Kidney capillary endothelial cell (primary cell): ENCODE measurements around the gene CDK5RAP2.
"Not testable (repeated sequence)": the region's sequence is repeated elsewhere in the genome, so short reads cannot be mapped to it uniquely, and the experiment has no call there.

Experiments
- DNase-seq: peaks from one replicate; pipeline ENCODE4 v3.0.0-alpha.2; 2018; ENCODE audit warnings: low spot score

Gene CDK5RAP2

DNA sequence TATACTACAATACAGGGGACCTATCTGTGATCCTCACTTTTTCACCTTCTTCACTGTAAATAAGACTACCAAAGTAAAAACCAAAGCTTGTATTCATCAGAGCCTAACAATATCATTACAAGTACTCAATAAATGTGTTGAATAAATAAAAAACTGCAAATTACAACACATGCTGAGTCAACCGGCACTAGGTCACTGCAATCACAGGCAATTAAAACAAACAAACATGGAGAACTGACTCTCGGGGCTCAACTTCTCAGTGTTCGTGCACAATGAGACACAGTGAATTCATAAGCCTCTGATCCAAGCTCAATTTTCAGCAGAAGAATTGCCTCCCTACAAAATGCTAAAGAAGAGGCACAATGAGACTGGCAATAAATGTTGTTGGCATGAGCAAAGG lies 69.2 kb downstream of the CDK5RAP2 start:
- no peak for DNase-seq

DNA sequence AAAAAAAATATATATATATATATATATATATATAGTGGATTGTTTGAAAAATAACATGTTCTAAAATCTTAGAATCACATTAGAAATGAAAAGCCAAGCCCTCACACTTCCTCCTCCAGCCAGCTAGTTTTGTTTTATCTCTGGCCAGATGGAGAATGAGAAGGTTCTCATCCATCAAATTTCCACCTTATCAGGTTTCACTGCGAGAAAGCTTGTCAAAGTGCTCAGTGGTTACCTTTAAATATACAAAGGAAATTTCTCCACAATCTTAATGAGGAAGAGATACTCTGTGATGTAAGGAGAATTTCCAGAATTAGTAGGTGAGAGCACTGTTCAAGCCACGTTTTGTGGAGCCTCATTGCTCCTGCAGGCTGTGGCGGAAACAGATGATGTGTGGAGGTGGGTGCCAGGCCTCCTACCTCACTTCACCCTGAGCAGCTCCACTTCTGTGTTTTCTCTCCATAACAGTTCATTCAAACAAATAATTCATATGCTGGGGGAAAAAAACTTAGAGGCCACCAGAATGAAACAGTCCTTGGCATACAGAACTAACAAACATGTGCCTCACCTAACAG lies 71.9 kb downstream of the CDK5RAP2 start:
- no peak for DNase-seq

DNA sequence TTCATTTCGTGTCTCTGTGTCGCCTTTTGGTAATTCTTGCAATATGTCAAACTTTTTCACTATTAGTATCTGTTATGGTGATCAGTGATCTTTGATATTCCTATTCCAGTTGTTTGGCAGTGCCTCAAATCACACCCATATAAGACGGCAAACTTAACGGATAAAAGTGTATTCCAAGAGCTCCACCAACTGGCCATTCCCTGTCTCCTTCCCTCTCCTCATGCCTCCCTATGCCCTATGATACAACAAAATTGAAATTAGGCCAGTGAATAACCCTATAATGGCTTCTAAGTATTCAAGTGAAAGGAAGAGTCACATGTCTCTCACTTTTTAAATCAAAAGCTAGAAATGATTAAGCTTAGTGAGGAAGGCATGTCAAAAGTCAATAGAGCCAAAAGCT lies 74.8 kb downstream of the CDK5RAP2 start:
- no peak for DNase-seq

- DNase-seq = no peak
Observed at GRCh38 chr9:120500733-120501132, 79.2 kb downstream of the CDK5RAP2 start.

GRCh38 chr9:120497865-120498264 lies 82.1 kb downstream of the CDK5RAP2 start:
- DNase-seq = not testable (repeated sequence)

- not testable (repeated sequence) for DNase-seq
Observed at GRCh38 chr9:120496438-120496837, 83.5 kb downstream of the CDK5RAP2 start.

DNA sequence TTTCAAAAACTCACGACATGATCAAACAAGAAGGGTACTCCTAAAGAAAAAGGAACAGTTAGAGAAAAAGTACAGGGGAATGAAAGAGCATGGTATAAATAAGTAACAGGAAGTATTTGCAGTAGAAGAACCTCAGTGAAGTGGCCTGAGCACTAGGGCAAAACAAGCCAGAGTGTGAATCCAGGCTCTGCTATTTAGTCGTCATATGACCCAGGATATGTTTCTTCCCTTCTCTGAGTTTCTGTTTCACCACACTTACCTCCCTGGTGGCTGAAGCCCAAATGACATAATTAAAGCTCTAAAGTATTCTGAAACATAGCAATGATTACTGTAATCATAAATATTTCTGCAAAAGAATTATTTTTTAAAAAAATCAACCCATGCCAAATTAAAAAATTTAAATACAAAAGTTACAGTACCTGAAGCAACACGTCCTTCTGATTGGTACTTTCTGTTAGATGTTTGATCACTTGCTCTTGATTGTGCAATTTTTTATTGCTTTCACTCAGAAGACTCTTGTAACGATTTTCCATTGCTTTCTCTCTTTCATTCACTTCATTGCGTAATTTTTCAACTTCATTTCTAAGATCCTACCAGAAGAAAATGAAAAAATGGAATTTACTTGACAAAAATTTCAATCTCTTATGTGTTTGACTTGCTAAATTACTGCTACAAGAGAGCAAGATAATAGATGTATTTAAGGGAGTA lies 88.9 kb downstream of the CDK5RAP2 start:
- DNase-seq = no peak

DNA sequence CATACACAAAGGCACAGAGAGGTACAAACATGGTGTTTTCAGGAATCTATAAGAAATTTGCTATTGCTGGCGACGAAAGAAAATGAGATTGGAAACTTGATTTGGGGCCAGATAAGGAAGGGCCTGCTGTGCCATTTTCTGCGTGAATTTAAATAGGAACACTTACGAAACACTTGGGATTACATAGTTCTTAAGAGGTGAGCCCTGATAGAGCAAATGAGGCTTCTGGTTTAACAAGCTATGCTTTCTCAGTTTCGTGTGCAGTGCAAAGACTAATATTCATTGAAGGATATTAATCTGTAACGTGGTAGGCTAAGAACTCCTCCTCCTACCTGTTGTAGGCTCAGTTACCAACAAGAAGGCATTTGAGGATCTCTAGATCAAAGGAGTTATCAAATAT lies 93.1 kb downstream of the CDK5RAP2 start:
- no peak for DNase-seq

DNA sequence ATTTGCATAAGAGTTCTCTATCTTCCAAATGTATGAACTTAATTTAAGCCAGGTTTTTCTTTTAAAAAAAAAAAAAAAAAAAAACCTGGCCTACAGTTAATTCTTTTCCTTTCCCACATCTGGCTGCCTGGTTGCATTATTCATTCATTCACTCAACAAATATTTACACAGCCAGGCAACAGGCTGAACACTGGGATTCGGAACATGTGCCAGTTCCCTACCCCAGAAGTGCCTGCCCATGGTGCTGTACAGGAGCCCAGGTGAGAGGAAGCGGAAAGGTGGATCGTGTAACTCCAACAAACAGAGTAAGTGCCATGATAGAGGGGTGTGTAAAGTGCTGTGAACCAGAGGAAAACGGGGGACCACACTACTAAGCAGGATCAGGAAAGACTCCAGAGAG lies 93.6 kb downstream of the CDK5RAP2 start:
- DNase-seq = no peak

- DNase-seq = no peak
Observed at GRCh38 chr9:120485788-120486187, 94.2 kb downstream of the CDK5RAP2 start.

- DNase-seq = no peak
Observed at GRCh38 chr9:120484162-120484561, 95.8 kb downstream of the CDK5RAP2 start.

DNA sequence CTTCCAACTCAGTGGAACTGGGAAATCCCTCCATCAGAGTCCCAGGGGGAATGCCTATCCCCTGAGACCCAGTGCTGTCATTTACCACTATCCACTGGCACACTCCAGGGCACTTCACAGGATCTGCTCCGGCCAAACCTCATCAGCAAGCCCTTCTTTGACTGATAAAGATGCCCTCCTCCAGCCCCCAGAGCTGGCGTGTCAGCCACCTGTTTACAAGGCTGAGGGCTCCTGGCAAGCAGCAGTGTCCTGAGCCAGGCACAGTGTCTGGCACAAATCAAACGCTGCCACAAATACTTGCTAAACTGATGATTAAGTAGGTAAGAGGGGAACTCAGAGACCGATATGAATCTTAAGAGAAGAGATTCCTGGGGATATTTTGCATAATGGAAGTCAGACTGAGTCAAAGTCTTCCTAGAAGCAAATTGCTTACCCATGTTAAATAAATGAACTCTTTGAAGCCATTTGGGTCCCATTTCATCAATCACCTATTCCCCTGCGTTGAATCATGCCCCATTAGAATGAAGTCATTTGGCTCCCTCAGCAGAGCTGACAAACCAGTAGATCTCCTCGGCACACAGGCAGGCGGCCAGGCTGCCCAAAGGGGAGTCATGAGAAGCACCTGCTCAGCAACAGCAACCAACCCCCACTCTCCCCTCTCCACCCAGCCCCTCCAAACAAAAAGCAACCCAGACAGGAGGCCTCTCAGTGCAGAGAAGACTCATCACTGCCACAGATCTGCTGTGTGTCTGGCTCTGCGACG lies 97.4 kb downstream of the CDK5RAP2 start:
- DNase-seq = no peak

DNA sequence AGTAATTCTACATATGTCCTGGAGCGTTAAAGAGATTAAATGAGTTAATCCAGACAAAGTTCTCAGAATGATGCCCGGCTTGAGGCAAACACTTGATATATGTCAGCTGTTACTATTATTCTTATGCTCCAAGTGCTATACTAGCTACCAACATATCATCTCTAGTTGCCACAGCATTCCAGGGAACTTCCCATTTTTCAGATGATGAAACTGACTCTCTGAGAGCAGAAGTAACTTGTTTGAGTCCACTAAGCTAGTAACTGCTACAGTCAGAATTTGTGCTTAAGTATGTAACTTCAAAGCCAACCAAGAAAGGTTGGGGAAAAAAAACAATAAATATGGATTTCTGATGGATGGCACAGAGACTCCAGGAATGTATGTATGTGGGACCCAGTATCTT lies 98.1 kb downstream of the CDK5RAP2 start:
- DNase-seq = no peak

GRCh38 chr9:120481248-120481647 lies 98.7 kb downstream of the CDK5RAP2 start:
- no peak for DNase-seq

DNA sequence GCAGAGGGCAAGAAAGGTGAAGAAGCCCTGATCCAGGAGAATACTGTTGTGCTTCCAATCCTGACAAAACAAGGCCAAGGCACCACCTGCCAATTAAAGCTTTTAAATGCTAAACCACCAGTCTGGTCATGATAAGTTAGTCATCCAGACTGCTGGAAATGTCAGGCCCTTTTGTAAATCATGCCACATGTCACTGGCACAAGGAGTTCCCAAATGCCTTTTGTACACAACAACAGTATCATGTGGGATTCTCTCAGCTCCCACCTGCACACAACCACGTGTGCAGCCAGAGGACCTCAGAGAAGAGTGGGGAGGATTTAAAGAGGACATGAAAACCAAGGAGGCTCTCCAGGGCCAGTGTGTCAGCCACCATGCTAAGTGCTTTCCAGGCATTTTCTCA lies 99.3 kb downstream of the CDK5RAP2 start:
- no peak for DNase-seq

DNA sequence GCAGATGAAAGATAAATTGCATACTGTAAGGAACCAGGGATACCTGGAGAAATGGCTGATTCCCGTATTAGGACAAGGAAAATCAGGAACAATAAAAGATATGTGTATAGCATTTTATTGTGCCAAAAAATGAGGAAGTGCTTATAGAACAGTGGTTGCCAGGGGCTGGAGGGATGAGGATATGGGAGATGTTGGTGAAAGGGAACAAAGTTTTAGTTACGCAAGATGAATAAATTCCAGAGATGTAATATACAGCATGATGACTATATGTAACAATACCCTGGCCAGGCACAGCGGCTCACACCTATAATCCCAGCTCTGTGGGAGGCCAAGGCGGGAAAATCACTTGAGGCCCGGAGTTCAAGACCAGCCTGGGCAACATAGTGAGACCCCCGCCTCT lies 101.8 kb downstream of the CDK5RAP2 start:
- DNase-seq = no peak

GRCh38 chr9:120477534-120478001 lies 102.4 kb downstream of the CDK5RAP2 start:
- DNase-seq = peak; percentile 42

DNA sequence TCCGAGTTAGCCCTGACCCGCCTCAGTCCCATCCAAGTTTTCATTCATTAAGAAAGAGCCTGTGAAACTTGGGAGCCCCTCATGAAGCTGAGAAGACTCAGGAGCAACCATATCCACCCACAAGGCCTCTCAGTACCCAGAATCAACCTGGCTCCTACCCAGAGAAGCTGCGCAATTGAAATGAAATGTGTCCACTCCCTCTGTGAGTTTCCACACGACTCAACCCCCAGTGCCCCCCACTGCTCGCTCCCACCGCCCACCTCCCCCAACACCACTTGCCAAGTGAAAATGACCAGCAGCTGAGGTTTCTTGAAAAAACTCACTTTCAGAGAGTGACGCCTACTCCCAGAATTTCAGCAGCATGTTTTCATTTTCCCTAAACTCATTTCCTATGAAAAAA lies 104.6 kb downstream of the CDK5RAP2 start:
- DNase-seq = no peak

GRCh38 chr9:120474591-120475243 lies 105.2 kb downstream of the CDK5RAP2 start:
- no peak for DNase-seq

- no peak for DNase-seq
Observed at GRCh38 chr9:120473608-120474007, 106.4 kb downstream of the CDK5RAP2 start.

GRCh38 chr9:120465685-120466407 lies 114.1 kb downstream of the CDK5RAP2 start:
- no peak for DNase-seq

GRCh38 chr9:120464887-120465421 lies 115.0 kb downstream of the CDK5RAP2 start:
- no peak for DNase-seq
